MCF 10A (cell line): ENCODE measurements around the gene DNMBP. TPM values are rescaled to one million over a fixed set of nuclear protein-coding genes. Genes with fewer than 3 reads are reported as not detected.

Experiments
- BruUV-seq: library from RNA; stranded (reverse); fragments of 400-500 nt; replicated peaks from 2 replicates; lab custom pipeline; 2021; lab: Mats Ljungman, UMichigan
- CTCF ChIA-PET: fragments of 300-600 bp; sonication (Branson Sonifier 250); formaldehyde crosslinking; extraction: SDS; loops from one replicate; lab custom pipeline; 2021; ENCODE audit warnings: antibody characterized with exemption, inconsistent platforms; lab: Yijun Ruan, JAX
- POLR2A ChIA-PET: fragments of 300-600, 350-650 bp; sonication (Branson Sonifier 250); formaldehyde crosslinking; extraction: SDS; loops from one replicate; lab custom pipeline; 2020; ENCODE audit warnings: antibody characterized with exemption, inconsistent platforms; lab: Yijun Ruan, JAX
- DNase-seq: peaks from one replicate; pipeline ENCODE4 v3.0.0-alpha.2; 2018; ENCODE audit not compliant: unreplicated experiment
- H3K27ac Mint-ChIP-seq: one replicate; pipeline ENCODE4 v1.8.0; 2022; ENCODE audit warnings: mild to moderate bottlenecking, low read depth, mixed read lengths; ENCODE audit not compliant: unreplicated experiment
- H3K27me3 Mint-ChIP-seq: one replicate; pipeline ENCODE4 v1.8.0; 2022; ENCODE audit warnings: mixed read lengths; ENCODE audit not compliant: insufficient read depth, unreplicated experiment
- H3K36me3 Mint-ChIP-seq: one replicate; pipeline ENCODE4 v1.8.0; 2022; ENCODE audit warnings: mild to moderate bottlenecking, moderate library complexity, mixed read lengths; ENCODE audit not compliant: insufficient read depth, unreplicated experiment
- H3K4me1 Mint-ChIP-seq: one replicate; pipeline ENCODE4 v1.8.0; 2022; ENCODE audit warnings: mixed read lengths; ENCODE audit not compliant: insufficient read depth, unreplicated experiment
- H3K4me3 Mint-ChIP-seq: one replicate; pipeline ENCODE4 v1.8.0; 2022; ENCODE audit warnings: mild to moderate bottlenecking, moderate library complexity, mixed read lengths; ENCODE audit not compliant: unreplicated experiment
- H3K9me3 Mint-ChIP-seq: one replicate; pipeline ENCODE4 v1.8.0; 2022; ENCODE audit warnings: mixed read lengths; ENCODE audit not compliant: unreplicated experiment
- intact Hi-C: fragments of 100-400 bp; cut with micrococcal nuclease; formaldehyde crosslinking; loops from 2 replicates; pipeline ENCODE4 v1.14.1; 2022
- total RNA-seq: library from RNA; stranded (reverse); gene quantifications from 2 replicates; pipeline ENCODE4 v1.2.3, GENCODE V29; 2022
- TF ChIP-seq, protein P1 (sequence below): fragments of 200-600 bp; IDR thresholded peaks from one replicate; pipeline ENCODE4 v1.8.0; 2022; ENCODE audit warnings: antibody characterized with exemption, mild to moderate bottlenecking; ENCODE audit not compliant: unreplicated experiment

Gene DNMBP
- total RNA-seq, 1 experiment from 2014 or later: 11.3 TPM

DNA sequence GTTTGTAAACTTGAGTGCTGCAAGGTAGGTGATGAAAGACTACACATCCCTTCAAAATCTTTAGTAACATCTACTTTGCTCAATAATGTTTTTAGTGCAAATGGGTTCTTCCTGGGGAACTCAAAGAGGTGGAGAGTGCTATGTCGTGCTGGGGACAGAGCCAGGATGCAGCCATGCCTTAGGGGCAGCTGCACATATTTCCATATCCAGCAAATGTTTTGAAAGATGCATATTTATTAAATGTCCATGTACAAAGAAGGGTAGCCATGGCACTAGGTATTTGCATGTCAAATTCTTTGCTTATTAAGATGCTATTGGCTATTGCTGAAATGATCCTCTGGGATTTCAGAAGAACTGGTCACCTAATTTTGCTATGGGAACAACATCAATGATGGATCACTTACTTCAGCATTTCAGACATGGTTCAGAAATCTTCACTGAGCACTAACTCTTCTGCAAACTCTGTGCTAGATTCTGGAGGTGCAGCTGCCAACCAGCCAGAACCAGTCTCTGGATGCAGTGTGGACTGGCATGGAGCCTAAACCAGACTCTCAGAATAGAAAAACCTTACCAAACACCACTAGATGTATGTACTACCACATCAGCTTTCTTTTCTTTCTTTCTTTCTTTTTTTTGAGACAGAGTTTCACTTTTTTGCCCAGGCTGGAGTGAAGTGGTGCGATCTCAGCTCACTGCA lies 31.7 kb upstream of the DNMBP start:
- BruUV-seq: no TSS peak
- Mint-ChIP-seq H3K27ac (no peak overlapping the region), H3K36me3 (no peaks in the 10 kb centered on the region), H3K4me3 (no peak overlapping the region), H3K4me1 (peaks cover 28% of the 10 kb centered on the region), H3K9me3 (no peaks in the 10 kb centered on the region), H3K27me3 (no peaks in the 10 kb centered on the region)
- DNase-seq: peak; percentile 31
- TF ChIP-seq, protein P1, sequence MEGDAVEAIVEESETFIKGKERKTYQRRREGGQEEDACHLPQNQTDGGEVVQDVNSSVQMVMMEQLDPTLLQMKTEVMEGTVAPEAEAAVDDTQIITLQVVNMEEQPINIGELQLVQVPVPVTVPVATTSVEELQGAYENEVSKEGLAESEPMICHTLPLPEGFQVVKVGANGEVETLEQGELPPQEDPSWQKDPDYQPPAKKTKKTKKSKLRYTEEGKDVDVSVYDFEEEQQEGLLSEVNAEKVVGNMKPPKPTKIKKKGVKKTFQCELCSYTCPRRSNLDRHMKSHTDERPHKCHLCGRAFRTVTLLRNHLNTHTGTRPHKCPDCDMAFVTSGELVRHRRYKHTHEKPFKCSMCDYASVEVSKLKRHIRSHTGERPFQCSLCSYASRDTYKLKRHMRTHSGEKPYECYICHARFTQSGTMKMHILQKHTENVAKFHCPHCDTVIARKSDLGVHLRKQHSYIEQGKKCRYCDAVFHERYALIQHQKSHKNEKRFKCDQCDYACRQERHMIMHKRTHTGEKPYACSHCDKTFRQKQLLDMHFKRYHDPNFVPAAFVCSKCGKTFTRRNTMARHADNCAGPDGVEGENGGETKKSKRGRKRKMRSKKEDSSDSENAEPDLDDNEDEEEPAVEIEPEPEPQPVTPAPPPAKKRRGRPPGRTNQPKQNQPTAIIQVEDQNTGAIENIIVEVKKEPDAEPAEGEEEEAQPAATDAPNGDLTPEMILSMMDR: no peak
- CTCF ChIA-PET: interaction anchor here (0.6 to 7.6 kb wide), 7 partner anchors 8 to 195 kb away, joined by 3 to 92 read pairs (median 4); partner anchors contain the start of gene DNMBP
- POLR2A ChIA-PET: interaction anchor here (0.7 to 10.9 kb wide), 6 partner anchors 12 to 309 kb away, joined by 3 to 179 read pairs (median 3); partner anchors contain the start of genes COX15, CUTC and DNMBP
- intact Hi-C loops: loop anchor here (10.0 kb wide), 1 partner anchor 143 kb away; the partner anchor contains the start of gene ERLIN1

- intact Hi-C loops: no loop called here
- Mint-ChIP-seq H3K4me1 (peaks cover 15% of the 10 kb centered on the region), H3K27me3 (no peaks in the 10 kb centered on the region), H3K36me3 (no peaks in the 10 kb centered on the region), H3K9me3 (no peaks in the 10 kb centered on the region), H3K4me3 (no peak overlapping the region), H3K27ac (no peak overlapping the region)
- CTCF ChIA-PET: interaction anchor here (0.5 to 1.7 kb wide), 7 partner anchors 9 to 193 kb away, joined by 3 to 5 read pairs (median 3); no protein-coding TSS in a partner anchor
- POLR2A ChIA-PET: interaction anchor here (0.5 to 0.7 kb wide), 2 partner anchors 29 to 150 kb away, joined by 3 to 4 read pairs; partner anchors contain the start of gene DNMBP
- peak; percentile 6 for DNase-seq
- TF ChIP-seq, protein P1: no peak
- BruUV-seq: no TSS peak
Observed at GRCh38 chr10:100038561-100039071, 28.9 kb upstream of the DNMBP start.

DNA sequence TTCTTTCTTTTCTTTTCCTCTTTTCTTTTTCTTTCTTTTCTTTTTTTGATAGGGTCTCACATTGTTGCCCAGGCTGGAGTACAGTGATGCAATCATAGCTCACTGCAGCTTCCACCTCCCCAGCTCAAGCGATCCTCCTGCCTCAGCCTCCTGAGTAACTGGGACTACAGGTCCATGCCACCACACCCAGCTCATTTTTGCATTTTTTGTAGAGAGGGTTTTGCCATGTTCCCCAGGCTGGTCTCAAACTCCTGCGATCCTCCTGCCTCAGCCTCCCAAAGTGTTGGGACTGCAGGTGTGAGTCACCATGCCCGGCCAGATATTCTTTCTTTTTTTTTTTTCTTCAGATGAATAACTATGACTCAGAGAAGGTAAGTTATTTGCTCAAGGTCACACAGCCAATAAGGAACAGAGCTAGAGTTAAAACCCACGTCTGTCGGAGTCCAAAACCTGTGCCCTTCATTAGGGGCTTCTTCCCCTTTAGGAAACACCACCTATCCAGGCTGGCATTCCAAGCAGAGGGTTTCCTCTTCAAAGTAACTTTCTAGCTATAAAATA lies 28.1 kb upstream of the DNMBP start:
- DNase-seq: peak; percentile 27
- no peak overlapping the region for H3K27ac Mint-ChIP-seq

More for the DNA sequence above, 28.1 kb upstream of the DNMBP start:
- ChIA-PET POLR2A (interaction anchor here (0.6 to 1.1 kb wide), 2 partner anchors 25 to 300 kb away, joined by 3 to 4 read pairs; no protein-coding TSS in a partner anchor), CTCF (interaction anchor here (0.5 to 1.7 kb wide), 7 partner anchors 9 to 193 kb away, joined by 3 to 5 read pairs (median 4); no protein-coding TSS in a partner anchor)
- Mint-ChIP-seq H3K4me3 (no peak overlapping the region), H3K36me3 (no peaks in the 10 kb centered on the region), H3K9me3 (no peaks in the 10 kb centered on the region), H3K27me3 (no peaks in the 10 kb centered on the region), H3K4me1 (peaks cover 15% of the 10 kb centered on the region)
- TF ChIP-seq, protein P1: no peak
- no TSS peak for BruUV-seq
- intact Hi-C loops: no loop called here
